ENCODE data around the gene VWF. TPM values are rescaled to one million over a fixed set of nuclear protein-coding genes. Genes with fewer than 3 reads are reported as not detected.
"Not testable (repeated sequence)": the region's sequence is repeated elsewhere in the genome, so short reads cannot be mapped to it uniquely, and the experiment has no call there.

The VWF gene
- total and polyA plus RNA-seq, 2 donors (not counting 3 experiments of a cell fraction or from before 2014, with no cell fraction given) = 1,041 to 2,328 TPM

DNA sequence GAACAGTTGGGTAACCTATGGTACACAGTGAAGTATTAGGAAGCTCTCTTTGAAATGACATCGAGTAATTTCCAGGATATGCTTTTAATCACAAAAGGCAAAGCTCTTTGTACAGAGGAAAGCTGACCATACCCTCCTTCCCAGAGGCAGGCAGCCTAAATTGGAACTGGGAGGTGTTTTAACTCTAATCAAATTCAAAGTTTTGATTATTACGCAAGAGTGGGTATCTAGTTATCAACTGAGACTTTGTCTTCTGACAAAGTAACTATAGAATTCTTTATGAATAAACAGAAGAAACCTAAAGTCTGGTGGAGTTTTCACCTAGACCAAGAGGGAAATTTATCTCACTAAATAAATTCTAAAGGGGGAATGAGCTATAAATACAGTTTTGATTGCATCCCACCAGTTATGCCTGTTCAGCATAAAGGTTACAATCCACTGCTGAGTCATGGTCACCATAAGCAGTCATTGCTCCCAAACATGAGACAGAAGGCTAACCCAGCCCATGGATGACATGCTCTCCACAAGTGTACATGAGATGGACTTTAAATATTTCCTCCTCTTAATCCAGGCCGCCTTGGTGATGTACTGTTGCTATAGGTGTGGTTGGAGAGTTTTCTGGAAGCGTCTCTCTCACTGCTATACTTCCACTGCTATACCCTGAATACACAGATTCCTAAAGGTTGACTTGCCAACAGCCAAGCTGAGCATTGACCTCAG, 113.7 kb downstream of the VWF start:
- BruUV-seq (replicated peaks); dilution Hi-C loops (cut with MboI; ENCODE audit: extremely low pct_ligation_motif_present, low sequenced_read_pairs); H3K4me1 ChIP-seq (ENCODE audit: control insufficient read depth, extremely low read depth, insufficient read depth, low read length); DNase-seq (ENCODE audit: low read depth, low spot score); H3K9me3 ChIP-seq (replicated peaks; ENCODE audit: control insufficient read depth, insufficient read depth, low read length); FAIRE-seq; H3K27ac ChIP-seq (ENCODE audit: insufficient read depth, low read depth, low read length); H3K4me3 ChIP-seq (replicated peaks in 1 of 3; ENCODE audit: insufficient read depth in 1 of 3, low read depth in 1 of 3, low read length in 3 of 3); H3K9ac ChIP-seq (replicated peaks; ENCODE audit: extremely low read depth, insufficient read depth, low read length); CTCF ChIA-PET; H2AFZ ChIP-seq (ENCODE audit: low read depth, low read length); H4K20me1 ChIP-seq (replicated peaks; ENCODE audit: control insufficient read depth, extremely low read depth, insufficient read depth, low read length); H3K27me3 ChIP-seq (ENCODE audit: control insufficient read depth in 2 of 2, insufficient read depth in 2 of 2, low read length in 2 of 2); H3K4me2 ChIP-seq (ENCODE audit: insufficient read depth, low read length); intact Hi-C loops (cut with micrococcal nuclease); POLR2A ChIA-PET; H3K9me1 ChIP-seq (replicated peaks; ENCODE audit: control insufficient read depth, extremely low read depth, insufficient read depth, low read length): not testable (repeated sequence)
- Histone ChIP-seq H3K36me3 (ENCODE audit: control insufficient read depth in 2 of 2, extremely low read depth in 1 of 2, insufficient read depth in 2 of 2, low read length in 2 of 2) (peaks cover 28 to 32% of the 10 kb centered on the region in 2 experiments), H3K79me2 (ENCODE audit: control insufficient read depth, insufficient read depth, low read length) (peaks cover 53% of the 10 kb centered on the region)

DNA sequence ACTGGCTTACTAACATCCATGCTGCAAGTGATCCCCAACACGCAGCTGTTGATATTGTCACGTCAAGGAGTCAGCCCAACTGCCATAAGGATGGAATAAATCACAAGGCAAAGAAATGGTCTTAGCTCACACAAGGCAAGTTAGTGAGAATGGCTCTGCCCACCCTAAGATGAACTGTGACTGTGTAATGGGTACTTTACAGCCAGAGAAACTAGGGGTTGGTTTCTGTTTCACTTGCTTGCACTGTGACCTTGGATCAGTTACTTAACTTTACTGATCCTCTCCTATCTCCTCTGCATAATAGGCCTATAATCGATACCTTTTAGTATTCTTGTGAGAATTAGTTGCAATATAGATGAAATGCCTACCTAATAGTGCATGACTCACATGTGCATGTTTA, 127.2 kb downstream of the VWF start:
- CTCF ChIA-PET = interaction anchor here (0.9 to 1.6 kb wide), 5 partner anchors 8 to 287 kb away, joined by 3 to 9 read pairs (median 5); no protein-coding TSS in a partner anchor
- dilution Hi-C loops (cut with MboI; ENCODE audit: extremely low pct_ligation_motif_present, low sequenced_read_pairs) = no loop called here
- Histone ChIP-seq H3K9me1 (replicated peaks; ENCODE audit: control insufficient read depth, extremely low read depth, insufficient read depth, low read length) (no peaks in the 10 kb centered on the region), H3K27ac (ENCODE audit: insufficient read depth, low read depth, low read length) (no peak overlapping the region), H3K4me2 (ENCODE audit: insufficient read depth, low read length) (no peak overlapping the region), H3K27me3 (ENCODE audit: control insufficient read depth in 2 of 2, insufficient read depth in 2 of 2, low read length in 2 of 2) (no peaks in the 10 kb centered on the region), H3K36me3 (ENCODE audit: control insufficient read depth in 2 of 2, extremely low read depth in 1 of 2, insufficient read depth in 2 of 2, low read length in 2 of 2) (peaks cover 44 to 62% of the 10 kb centered on the region in 2 experiments), H4K20me1 (replicated peaks; ENCODE audit: control insufficient read depth, extremely low read depth, insufficient read depth, low read length) (peaks cover 28% of the 10 kb centered on the region), H3K4me3 (replicated peaks in 1 of 3; ENCODE audit: insufficient read depth in 1 of 3, low read depth in 1 of 3, low read length in 3 of 3) (no peak overlapping the region), H2AFZ (ENCODE audit: low read depth, low read length) (no peak overlapping the region), H3K4me1 (ENCODE audit: control insufficient read depth, extremely low read depth, insufficient read depth, low read length) (no peaks in the 10 kb centered on the region), H3K9me3 (replicated peaks; ENCODE audit: control insufficient read depth, insufficient read depth, low read length) (no peaks in the 10 kb centered on the region), H3K9ac (replicated peaks; ENCODE audit: extremely low read depth, insufficient read depth, low read length) (no peak overlapping the region), H3K79me2 (ENCODE audit: control insufficient read depth, insufficient read depth, low read length) (peaks cover 47% of the 10 kb centered on the region)
- TF ChIP-seq GATA2 (IDR thresholded peaks at IDR 0.05; ENCODE audit: insufficient read depth, insufficient read length, low read depth, low read length) = no peak
- TF ChIP-seq EZH2 (IDR thresholded peaks at IDR 0.05; ENCODE audit: borderline replicate concordance, low read depth, low read length, severe bottlenecking) = no peak
- no peak for TF ChIP-seq MYC (IDR thresholded peaks at IDR 0.05; ENCODE audit: low read depth, low read length)
- no peak for TF ChIP-seq POLR2AphosphoS5 (IDR thresholded peaks at IDR 0.05; ENCODE audit: insufficient read depth, low read depth, low read length)
- TF ChIP-seq POLR2A (IDR thresholded peaks at IDR 0.05; ENCODE audit: low read depth, low read length) = no peak
- TF ChIP-seq, protein P1, sequence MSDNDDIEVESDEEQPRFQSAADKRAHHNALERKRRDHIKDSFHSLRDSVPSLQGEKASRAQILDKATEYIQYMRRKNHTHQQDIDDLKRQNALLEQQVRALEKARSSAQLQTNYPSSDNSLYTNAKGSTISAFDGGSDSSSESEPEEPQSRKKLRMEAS (IDR thresholded peaks at IDR 0.05; ENCODE audit: insufficient read depth, insufficient read length) = no peak
- no peak for TF ChIP-seq JUN (IDR thresholded peaks at IDR 0.05; ENCODE audit: borderline replicate concordance, insufficient read depth, insufficient read length, low read depth)
- no peak for TF ChIP-seq FOS (IDR thresholded peaks at IDR 0.05; ENCODE audit: borderline replicate concordance, insufficient read depth, low read length)
- TF ChIP-seq, protein P2, sequence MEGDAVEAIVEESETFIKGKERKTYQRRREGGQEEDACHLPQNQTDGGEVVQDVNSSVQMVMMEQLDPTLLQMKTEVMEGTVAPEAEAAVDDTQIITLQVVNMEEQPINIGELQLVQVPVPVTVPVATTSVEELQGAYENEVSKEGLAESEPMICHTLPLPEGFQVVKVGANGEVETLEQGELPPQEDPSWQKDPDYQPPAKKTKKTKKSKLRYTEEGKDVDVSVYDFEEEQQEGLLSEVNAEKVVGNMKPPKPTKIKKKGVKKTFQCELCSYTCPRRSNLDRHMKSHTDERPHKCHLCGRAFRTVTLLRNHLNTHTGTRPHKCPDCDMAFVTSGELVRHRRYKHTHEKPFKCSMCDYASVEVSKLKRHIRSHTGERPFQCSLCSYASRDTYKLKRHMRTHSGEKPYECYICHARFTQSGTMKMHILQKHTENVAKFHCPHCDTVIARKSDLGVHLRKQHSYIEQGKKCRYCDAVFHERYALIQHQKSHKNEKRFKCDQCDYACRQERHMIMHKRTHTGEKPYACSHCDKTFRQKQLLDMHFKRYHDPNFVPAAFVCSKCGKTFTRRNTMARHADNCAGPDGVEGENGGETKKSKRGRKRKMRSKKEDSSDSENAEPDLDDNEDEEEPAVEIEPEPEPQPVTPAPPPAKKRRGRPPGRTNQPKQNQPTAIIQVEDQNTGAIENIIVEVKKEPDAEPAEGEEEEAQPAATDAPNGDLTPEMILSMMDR (IDR thresholded peaks at IDR 0.05; ENCODE audit: extremely low read depth in 1 of 2, insufficient read depth in 1 of 2, low read depth in 1 of 2, low read length in 2 of 2) = no peak
- POLR2A ChIA-PET = interaction anchor here (0.7 kb wide), 1 partner anchor 8 kb away, joined by 7 read pairs; no protein-coding TSS in a partner anchor
- intact Hi-C loops (cut with micrococcal nuclease) = no loop called here
- FAIRE-seq = no peak
- peak; percentile 19 for DNase-seq (ENCODE audit: low read depth, low spot score)
- BruUV-seq (replicated peaks) = no TSS peak

All from endothelial cell of umbilical vein (primary cell).